ENCODE data around the gene UBE2E2.

The UBE2E2 gene

GRCh38 chr3:23198801-23199200 is 4.3 kb upstream of the UBE2E2 start:
- DNase-seq, result no peak

DNA sequence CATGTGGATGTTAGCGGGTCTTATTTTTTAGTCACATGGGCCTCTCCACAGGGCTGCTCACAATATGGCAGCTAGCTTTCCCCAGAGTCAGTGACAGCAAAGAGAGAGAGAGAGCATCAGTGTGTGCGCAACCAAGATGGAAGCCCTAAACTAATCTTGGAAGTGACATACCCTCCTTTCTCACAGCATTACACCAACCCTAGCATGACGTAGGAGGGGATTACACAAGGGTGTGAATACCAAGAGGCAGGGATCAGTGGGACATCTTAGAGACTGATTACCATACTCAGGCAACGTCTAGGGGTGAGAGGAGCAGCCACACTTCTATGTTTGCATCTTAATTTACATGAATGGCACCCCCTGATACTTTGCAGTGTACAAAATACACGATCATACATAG is 3.5 kb upstream of the UBE2E2 start:
- no peak for DNase-seq

GRCh38 chr3:23201154-23201838 is 1.8 kb upstream of the UBE2E2 start:
- DNase-seq, result no peak

DNA sequence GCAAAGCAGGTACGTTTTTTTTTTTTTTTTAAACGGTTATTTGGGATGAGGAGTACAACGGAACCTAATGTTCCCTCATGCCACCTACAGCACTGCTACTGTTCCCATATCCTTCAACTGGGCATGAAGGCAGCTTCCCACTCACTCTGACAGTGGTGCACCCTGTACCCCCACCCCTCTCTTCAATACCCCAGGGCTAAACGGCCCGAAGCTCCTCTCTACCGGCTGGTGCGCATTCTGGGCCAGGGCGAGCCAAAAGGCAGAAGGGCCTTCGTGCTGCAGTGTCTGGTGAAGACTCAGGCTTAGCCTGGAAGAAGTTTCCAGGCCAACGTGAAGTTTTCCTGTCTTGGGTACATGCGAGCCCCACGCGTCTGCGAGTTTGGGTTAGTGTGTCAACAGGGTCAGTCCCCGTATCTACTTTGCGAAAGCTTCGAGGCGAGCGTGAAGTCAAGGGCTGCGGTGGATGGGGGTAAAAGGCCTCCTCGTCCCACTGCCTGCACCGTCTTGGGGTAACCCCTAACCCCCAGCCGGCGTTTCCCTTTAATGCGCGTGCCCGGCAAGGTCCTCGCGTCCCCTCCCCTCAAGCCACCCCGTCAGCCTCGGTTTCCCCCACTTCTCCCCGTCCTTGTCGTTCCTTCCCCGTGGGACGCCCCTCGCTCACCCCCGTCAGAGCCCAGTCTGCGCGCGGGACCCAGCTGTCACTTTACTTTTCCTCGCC is 765 bp upstream of the UBE2E2 start:
- DNase-seq, result no peak

- DNase-seq, result no peak
Observed at GRCh38 chr3:23203708-23204330, 692 bp downstream of the UBE2E2 start.

GRCh38 chr3:23206366-23206765 is 3.2 kb downstream of the UBE2E2 start:
- DNase-seq, result no peak

- no peak for DNase-seq
Observed at GRCh38 chr3:23209103-23209502, 6.0 kb downstream of the UBE2E2 start.

DNA sequence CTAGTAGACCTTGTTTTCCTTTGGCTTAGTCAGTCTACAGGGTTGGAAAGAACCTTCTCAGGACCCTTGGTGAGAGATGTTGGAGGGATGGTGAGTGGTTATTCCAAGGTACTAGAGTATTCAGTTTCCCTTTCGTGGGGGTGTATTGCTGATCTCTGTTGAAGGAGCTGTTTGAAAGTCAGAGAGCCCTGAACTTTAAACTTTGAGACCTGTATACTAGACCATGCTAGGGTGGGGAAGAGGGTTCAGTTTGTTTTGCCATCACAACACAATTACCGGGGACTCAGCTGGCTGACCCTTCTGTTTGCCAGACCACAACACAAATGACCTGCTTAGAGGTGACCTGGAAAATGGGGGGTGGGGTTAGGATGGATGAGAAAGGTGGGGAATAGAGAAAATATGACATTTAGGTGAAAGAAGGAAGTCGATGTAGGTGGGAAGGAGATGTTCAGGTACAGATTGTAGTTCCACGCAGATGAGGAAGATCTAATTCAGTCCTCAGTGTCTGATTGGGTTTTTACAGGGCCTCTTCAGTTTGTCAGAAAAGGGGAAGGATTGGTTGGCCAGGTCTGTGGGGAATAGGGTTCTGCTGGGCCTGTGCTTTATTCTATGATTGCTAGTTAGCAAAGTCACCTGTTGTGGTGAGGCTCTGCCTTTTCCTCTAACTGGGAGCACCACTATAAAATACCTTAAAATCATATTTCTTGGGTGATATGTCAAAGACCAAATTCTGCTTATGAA is 6.8 kb downstream of the UBE2E2 start:
- DNase-seq, result no peak

- DNase-seq, result no peak
Observed at GRCh38 chr3:23213813-23214212, 10.7 kb downstream of the UBE2E2 start.

GRCh38 chr3:23217872-23218554 is 14.9 kb downstream of the UBE2E2 start:
- DNase-seq, result no peak

DNA sequence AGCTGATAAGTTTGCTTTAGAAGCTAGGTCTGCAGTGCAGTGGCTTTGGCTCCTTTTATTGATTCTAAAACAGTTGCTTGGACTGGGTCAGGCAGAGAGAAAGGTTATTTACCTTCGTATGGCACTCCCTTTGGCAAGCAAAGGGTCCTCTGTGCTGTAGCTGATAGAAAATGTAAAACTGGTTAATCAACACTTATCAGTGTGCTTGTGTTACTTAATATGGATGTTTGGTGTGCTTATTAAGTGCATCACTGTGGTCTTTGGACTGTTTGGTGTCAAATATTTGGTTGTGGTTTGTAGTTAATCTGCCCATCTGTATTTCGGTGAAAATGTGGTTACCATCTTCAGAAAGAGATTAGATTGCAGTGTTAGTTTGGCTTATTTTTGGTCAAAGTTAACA is 16.0 kb downstream of the UBE2E2 start:
- no peak for DNase-seq

DNA sequence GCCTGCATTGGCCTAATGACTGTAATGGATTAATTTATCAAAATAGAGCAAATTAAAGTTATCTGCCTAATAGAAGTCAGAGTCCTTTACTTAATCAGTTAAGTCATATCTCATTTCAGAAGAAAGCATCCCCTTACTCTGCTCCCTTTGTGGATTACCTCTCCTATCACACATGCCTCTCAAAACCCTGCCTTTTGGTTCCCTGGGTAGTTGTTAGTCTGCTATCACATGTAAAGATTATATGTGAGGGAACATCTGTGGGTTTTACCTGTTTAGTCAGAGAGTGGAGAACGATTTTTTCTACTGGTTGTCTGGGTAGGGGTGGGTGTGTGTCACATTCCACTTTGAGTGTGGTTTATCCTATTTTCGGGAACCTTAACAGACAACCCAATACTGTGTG is 16.4 kb downstream of the UBE2E2 start:
- DNase-seq, result no peak

- DNase-seq, result no peak
Observed at GRCh38 chr3:23221136-23221535, 18.0 kb downstream of the UBE2E2 start.

GRCh38 chr3:23232016-23232415 is 28.9 kb downstream of the UBE2E2 start:
- no peak for DNase-seq

DNA sequence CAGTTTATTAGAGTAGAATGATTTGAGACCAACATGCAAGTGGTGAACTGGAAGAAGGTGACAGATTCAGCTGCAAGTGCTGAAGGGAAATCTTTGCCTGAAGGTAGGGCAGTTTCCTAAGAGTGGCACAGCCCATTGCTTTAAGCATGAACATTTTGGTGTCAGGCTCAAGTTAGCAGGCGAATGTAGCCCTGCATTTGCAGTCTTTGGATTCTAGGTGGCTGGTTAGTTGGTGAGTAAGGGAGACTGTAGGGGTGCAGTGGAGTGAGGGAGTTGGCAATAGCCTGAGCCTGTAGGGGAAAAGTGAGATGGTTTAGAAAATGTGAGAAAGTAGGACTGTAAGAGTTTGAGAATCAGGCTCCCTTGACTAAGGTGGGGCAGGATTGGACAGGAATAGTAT is 29.7 kb downstream of the UBE2E2 start:
- no peak for DNase-seq

DNA sequence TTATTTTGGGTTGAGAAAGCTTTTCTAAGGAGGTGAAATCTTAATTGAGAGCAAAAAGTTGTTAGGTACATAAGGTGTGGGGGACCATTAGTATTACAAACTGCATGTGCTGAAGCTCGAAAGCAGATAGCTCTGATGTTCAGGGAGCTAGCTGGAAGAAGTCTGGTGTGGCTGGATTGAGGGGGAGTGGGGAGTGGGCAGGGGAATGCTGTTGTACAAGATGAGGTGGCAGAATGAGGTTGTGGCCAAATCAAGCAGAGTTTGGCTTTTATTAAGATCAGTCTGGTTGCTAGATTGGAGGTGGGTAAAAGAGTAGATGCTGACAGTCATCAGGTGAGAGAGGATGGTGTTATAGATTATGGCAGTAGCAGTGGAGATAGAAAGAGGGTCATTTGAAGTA is 32.1 kb downstream of the UBE2E2 start:
- DNase-seq, result no peak

DNA sequence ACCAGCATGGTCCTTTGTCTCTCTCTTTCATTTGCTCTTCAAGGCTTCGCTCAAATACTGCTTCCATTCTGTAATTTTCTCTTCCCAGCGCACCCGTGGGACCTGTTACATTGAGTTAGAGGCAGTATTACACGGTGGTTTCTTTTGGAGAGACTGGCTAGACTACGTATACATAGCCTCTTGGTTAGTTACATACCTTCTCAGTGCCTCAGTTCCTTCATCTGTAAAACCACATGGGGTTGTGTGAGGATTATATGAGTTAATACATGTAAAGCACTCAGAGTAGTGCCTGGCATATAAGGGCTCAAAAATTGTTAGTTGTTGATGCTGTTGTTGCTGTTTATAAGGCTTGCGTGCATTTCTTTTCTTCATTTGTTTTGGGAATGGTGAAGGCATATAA is 33.8 kb downstream of the UBE2E2 start:
- no peak for DNase-seq

GRCh38 chr3:23238156-23238555 is 35.0 kb downstream of the UBE2E2 start:
- DNase-seq, result no peak

DNA sequence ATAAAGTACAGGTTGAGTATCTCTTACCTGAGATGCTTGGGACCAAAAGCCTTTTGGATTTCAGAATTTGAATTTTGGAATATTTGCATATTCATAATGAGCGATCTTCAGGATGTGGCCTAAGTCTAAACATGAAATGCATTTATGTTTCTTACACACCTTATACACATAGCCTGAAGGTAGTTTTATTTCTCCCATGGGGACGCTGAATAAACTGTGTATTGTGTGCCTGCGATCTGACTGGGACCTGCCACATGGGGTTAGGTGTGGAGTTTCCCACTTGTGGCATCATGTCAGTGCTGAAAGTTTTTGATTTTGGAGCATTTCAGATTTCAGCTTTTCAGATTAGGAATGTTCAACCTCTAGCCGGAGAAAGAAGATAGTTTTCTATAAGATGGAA is 35.5 kb downstream of the UBE2E2 start:
- no peak for DNase-seq

- no peak for DNase-seq
Observed at GRCh38 chr3:23239211-23240068, 36.3 kb downstream of the UBE2E2 start.

DNA sequence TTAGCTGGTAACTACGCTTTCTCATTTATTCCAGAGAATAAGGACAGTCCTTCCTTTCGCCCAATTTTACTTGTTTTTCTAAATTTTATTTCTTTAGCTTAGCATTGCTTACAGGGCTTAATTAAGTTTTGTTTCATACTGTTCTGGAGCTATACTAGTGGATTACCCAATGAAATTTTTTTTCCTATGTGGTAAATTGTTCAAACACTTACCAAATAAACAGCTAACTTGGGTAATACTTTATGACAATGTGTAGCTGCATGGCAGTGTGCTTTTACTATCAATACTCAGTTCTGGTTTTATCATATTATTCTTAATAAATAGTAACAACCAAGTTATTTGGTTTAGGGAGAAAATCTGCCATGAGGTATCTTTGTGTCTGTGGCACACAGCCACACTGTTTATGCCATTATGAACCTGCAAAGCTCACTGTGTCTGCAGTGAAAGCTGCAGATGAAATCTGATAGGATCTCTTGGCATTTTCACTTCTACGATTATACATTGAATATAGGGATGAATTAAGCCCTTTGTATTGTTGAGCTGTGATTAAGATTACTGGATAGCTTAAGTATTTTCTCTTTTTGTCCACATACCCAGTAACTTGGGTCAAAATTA is 37.2 kb downstream of the UBE2E2 start:
- no peak for DNase-seq

DNA sequence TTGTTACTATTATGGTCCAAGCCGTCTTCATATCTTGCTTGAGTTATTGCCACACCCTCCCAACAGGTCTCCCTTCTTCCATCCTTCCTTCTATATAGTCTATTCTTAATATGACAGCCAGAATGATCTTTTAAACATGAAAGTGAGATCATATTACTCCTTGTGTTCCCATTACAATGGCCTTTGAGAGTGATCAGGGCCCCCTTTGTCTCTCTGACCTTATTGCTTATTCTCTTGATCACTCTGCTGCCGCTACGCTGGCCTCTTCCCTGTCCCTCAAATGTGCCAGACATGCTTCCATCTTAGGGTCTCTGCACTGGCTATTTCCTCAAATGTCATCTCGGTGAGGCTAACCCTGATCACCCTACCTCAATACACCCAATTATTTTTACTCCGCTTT is 38.1 kb downstream of the UBE2E2 start:
- DNase-seq, result no peak
